Effector memory CD4-positive, alpha-beta T cell (primary cell): ENCODE measurements around the gene CA10.

Source experiments
- DNase-seq, 3 donors: peaks; one replicate each; pipeline ENCODE4 v3.0.0-alpha.2; 2020
- H3K27ac ChIP-seq: 2 replicates; pipeline ENCODE4 v1.7.0; 2013; ENCODE audit warnings: mild to moderate bottlenecking, low read length, moderate library complexity; ENCODE audit not compliant: insufficient read depth, poor library complexity, severe bottlenecking
- H3K27me3 ChIP-seq: replicated peaks from 2 replicates; pipeline ENCODE4 v1.7.0; 2013; ENCODE audit warnings: mild to moderate bottlenecking, low read length; ENCODE audit not compliant: insufficient read depth, control insufficient read depth, poor library complexity, severe bottlenecking
- H3K36me3 ChIP-seq: 2 replicates; pipeline ENCODE4 v1.7.0; 2013; ENCODE audit warnings: mild to moderate bottlenecking, low read length, moderate library complexity; ENCODE audit not compliant: control insufficient read depth, insufficient read depth
- H3K4me1 ChIP-seq: 2 replicates; pipeline ENCODE4 v1.7.0; 2013; ENCODE audit warnings: low read length, mild to moderate bottlenecking; ENCODE audit not compliant: control insufficient read depth, insufficient read depth, poor library complexity, severe bottlenecking
- H3K4me3 ChIP-seq: 2 replicates; pipeline ENCODE4 v1.7.0; 2013; ENCODE audit warnings: low read length, low read depth, mild to moderate bottlenecking; ENCODE audit not compliant: insufficient read depth, poor library complexity, severe bottlenecking
- H3K9me3 ChIP-seq: 2 replicates; pipeline ENCODE4 v1.7.0; 2013; ENCODE audit warnings: mild to moderate bottlenecking, low read length, moderate library complexity; ENCODE audit not compliant: control insufficient read depth

Gene CA10

DNA sequence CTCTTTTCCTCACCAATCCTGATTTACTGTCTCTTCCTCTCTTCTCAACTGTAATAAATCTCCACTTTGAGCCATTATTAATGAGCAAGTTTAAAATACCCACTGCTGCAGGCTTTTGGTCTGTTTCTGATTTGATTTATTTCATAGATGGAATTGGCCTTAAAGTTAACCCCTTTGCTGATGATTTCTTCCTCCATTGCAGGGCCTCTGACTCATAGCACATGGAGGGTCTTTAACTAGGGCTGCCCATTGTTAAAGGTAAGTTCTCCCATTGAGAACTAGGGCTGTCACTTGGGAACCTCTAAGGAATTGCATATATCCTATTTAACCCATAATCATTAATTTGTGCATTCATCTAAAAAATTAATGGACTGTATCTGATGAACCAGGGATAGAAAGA, 221.2 kb downstream of the CA10 start:
- no peaks in the 10 kb centered on the region for H3K27me3 ChIP-seq
- no peaks in the 10 kb centered on the region for H3K36me3 ChIP-seq
- no peak overlapping the region for H3K4me3 ChIP-seq
- H3K27ac ChIP-seq, result no peak overlapping the region
- no peaks in the 10 kb centered on the region for H3K9me3 ChIP-seq
- no peaks in the 10 kb centered on the region for H3K4me1 ChIP-seq
- no peak for DNase-seq

DNA sequence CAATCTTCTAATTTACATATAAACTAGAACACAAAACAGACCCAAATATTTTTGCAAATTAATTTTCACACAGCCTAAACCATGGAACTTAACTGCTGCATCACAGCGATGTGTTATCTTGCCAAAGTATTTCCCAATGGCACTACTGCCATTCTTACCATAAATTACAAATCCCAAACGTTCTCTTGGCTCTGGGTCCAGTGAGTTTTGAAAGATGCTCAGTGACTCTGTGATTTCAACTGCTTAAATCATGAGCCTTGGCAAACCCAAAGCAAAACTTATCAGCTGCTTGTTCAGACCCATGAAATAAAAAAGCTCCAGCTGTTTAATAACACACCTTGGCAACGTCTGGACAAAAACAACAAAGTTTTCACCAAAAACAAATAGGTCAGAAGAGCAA, 223.0 kb downstream of the CA10 start:
- H3K4me3 ChIP-seq, result no peak overlapping the region
- H3K27me3 ChIP-seq, result no peaks in the 10 kb centered on the region
- DNase-seq, result no peak
- no peak overlapping the region for H3K27ac ChIP-seq
- no peaks in the 10 kb centered on the region for H3K9me3 ChIP-seq
- H3K36me3 ChIP-seq, result no peaks in the 10 kb centered on the region
- no peaks in the 10 kb centered on the region for H3K4me1 ChIP-seq

DNA sequence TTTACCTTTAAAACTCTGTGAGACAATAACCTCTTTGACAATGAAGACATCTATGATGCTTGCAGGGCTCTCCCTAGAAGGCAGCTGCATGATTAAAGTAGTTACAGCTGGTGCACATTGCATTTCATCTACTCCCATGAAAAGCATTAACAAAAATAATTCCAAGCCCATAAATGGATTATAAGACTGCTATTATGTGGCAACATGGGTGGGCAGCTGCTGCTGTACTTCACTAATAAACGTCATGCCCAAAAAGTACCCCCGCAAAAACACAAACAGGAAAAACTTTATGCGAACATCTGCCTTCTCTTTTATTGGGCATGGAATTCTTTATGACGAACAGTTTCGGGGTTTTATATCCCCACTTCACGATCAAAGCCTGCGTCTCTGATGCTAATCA, 224.9 kb downstream of the CA10 start:
- no peak for DNase-seq
- no peaks in the 10 kb centered on the region for H3K9me3 ChIP-seq
- H3K36me3 ChIP-seq, result no peaks in the 10 kb centered on the region
- H3K4me1 ChIP-seq, result no peaks in the 10 kb centered on the region
- no peak overlapping the region for H3K27ac ChIP-seq
- no peaks in the 10 kb centered on the region for H3K27me3 ChIP-seq
- no peak overlapping the region for H3K4me3 ChIP-seq

DNA sequence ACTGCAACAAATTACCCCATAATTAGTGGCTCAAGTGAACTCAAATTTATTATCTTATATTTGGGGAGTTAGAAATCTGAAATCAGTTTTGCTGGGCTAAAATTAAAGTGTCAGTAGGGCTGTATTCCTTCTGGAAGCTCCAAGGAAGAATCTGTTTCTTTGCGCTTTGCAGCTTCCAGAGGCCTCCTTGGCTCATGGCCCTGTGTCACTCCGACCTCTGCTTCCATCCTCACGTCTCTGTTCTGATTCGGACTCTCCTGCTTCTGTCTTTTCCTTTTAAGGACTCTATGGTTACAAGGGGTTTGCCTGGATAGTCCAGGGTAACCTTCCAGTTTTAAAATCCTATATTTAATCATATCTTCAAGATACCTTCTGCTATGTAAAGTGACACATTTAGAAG, 232.1 kb downstream of the CA10 start:
- DNase-seq, result no peak
- Histone ChIP-seq H3K9me3 (no peaks in the 10 kb centered on the region), H3K36me3 (no peaks in the 10 kb centered on the region), H3K27me3 (no peaks in the 10 kb centered on the region), H3K4me3 (no peak overlapping the region), H3K27ac (no peak overlapping the region), H3K4me1 (no peaks in the 10 kb centered on the region)

DNA sequence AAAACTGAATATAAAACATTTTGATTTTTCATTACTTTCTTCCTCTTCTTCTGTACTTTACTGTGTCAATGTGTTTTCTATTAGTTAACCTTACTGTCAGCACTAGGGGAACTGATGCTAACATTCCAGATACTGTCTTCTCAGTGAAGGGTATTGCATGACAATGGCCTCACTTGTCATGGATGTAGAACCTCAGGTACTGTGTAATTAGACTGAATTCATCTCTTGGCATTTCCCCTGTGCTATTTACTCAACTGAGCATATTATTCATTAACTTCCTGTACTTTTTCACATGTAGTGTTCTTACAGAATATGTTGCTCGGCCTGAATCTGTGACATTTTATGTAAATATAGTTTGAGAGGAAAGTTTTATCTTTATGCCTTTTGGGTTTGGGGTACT, 237.0 kb downstream of the CA10 start:
- no peak for DNase-seq
- Histone ChIP-seq H3K4me1 (no peaks in the 10 kb centered on the region), H3K9me3 (no peaks in the 10 kb centered on the region), H3K27ac (no peak overlapping the region), H3K4me3 (no peak overlapping the region), H3K27me3 (no peaks in the 10 kb centered on the region), H3K36me3 (no peaks in the 10 kb centered on the region)

DNA sequence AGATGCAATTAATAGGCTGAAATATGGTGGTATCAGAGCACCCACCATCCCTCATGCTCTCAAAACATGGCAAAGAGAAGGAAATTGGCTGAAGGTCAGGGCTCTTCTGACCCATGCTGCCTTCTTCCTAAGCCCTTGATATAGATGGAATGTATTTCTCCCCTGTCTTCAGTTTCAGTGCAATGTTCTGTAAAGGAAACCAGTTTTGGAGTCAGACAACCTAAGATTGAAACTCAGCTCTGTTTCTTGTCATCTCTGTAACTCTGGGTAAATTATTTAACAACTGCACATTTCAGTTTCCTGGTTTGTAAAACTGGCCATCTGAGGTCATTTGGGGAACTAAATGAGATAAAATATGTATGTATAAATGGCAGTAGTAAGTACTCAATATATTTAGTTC, 243.9 kb downstream of the CA10 start:
- Histone ChIP-seq H3K27ac (no peak overlapping the region), H3K36me3 (no peaks in the 10 kb centered on the region), H3K9me3 (no peaks in the 10 kb centered on the region), H3K4me1 (no peaks in the 10 kb centered on the region), H3K4me3 (no peak overlapping the region), H3K27me3 (no peaks in the 10 kb centered on the region)
- DNase-seq, result no peak

DNA sequence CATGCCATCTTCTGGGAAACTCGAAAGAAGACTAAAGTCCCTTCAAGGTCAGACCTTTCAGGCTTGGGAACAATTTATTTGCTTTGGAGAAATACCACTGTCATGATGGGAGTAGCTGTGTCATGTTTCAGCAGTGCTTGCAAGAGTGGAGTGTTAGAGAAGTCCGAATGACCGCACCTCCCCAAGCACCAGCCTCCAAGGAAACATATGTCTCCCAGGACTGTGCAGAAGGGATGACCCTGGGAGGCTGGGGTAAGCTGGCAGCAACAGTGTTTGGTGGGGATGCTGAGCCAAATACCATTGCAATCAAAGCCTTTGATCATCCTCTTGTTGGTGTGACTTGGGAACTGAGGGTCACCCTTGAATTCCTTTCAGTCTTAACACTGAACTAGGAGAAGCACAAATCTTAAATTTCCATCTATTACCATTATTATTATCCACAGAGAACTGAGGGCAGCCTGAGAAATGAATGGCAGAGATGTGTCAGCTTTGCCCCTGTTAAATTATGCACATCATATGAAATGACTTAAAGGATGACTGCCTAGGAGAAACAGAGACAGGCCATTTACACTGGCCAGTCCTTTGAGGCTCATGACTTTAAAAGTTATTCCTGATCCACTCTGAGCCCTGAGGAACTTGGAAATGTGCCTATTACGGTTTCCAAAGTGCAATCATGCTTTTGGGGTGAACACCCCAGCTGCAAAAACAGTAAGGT, 244.9 kb downstream of the CA10 start:
- H3K4me1 ChIP-seq, result no peaks in the 10 kb centered on the region
- H3K4me3 ChIP-seq, result no peak overlapping the region
- H3K36me3 ChIP-seq, result no peaks in the 10 kb centered on the region
- no peak overlapping the region for H3K27ac ChIP-seq
- H3K9me3 ChIP-seq, result no peaks in the 10 kb centered on the region
- no peak for DNase-seq
- no peaks in the 10 kb centered on the region for H3K27me3 ChIP-seq

DNA sequence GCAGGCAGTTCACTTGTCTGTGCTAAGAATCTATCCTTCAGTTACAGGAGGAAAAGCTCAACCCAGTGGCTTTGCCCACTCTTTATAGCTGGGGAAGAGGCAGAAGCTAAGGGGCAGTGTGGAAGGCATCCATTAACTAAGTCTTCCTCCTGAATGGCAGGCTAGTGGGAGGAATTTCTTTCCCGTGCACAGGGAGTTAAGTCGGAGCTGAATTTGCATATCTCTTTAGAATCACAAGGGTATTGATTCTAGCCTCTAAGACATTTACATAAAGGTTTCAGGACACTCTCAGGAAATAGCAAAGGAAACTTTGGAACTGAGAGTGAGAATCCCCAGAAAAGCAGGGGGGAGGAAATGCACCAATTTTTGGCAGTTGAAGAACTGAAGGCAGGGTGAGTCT, 245.6 kb downstream of the CA10 start:
- Histone ChIP-seq H3K27ac (no peak overlapping the region), H3K36me3 (no peaks in the 10 kb centered on the region), H3K27me3 (no peaks in the 10 kb centered on the region), H3K4me3 (no peak overlapping the region), H3K9me3 (no peaks in the 10 kb centered on the region), H3K4me1 (no peaks in the 10 kb centered on the region)
- DNase-seq, result no peak

DNA sequence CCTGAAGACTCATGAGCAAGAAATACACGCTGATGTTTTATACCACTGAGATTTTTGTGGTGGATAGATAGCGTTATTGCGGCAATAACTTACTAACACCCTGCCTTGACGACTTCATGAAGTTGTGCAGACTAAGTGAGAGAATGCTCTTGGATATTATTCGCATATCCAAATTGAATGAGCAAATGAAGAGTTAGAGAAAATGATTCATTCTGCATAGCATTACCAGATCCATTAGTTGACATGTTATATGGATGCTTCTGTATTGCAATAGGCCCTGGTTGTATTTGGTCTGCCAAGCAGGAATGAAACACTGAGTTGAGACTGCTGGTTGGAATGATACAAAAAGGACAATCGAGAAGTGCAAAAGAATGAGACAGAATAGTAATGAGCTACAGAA, 247.3 kb downstream of the CA10 start:
- no peaks in the 10 kb centered on the region for H3K9me3 ChIP-seq
- no peak overlapping the region for H3K4me3 ChIP-seq

DNA sequence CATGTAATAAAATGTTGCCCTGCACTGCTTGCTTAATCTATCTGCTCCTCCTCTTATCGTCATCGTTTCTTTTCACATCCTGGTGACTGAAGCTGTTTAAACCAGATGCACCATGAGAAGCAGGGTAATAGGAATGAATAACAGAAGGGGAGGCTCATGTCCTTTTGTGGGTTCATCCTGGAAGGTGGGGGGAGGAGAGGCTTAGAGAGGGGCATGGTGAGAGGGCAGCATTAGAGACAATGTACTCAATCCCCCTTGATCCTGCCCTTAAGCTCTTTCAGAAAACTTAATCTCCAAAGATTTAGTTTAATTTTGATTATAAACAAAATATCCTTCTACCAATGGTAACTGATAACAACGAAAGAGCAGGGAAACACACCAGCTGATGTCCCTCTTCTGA, 248.5 kb downstream of the CA10 start:
- no peaks in the 10 kb centered on the region for H3K36me3 ChIP-seq
- no peak overlapping the region for H3K4me3 ChIP-seq
- no peak for DNase-seq
- H3K9me3 ChIP-seq, result no peaks in the 10 kb centered on the region
- no peaks in the 10 kb centered on the region for H3K4me1 ChIP-seq
- H3K27ac ChIP-seq, result no peak overlapping the region
- no peaks in the 10 kb centered on the region for H3K27me3 ChIP-seq

More for the DNA sequence above, 247.3 kb downstream of the CA10 start:
- Histone ChIP-seq H3K27me3 (no peaks in the 10 kb centered on the region), H3K27ac (no peak overlapping the region), H3K4me1 (no peaks in the 10 kb centered on the region), H3K36me3 (no peaks in the 10 kb centered on the region)
- no peak for DNase-seq
